ENCODE data around the gene FLCN. TPM values are rescaled to one million over a fixed set of nuclear protein-coding genes. Genes with fewer than 3 reads are reported as not detected.
A peak's percentile ranks its signal among the peaks of the same experiment; 100 is the strongest.
"Not testable (repeated sequence)": the region's sequence is repeated elsewhere in the genome, so short reads cannot be mapped to it uniquely, and the experiment has no call there.

Gene FLCN, protein sequence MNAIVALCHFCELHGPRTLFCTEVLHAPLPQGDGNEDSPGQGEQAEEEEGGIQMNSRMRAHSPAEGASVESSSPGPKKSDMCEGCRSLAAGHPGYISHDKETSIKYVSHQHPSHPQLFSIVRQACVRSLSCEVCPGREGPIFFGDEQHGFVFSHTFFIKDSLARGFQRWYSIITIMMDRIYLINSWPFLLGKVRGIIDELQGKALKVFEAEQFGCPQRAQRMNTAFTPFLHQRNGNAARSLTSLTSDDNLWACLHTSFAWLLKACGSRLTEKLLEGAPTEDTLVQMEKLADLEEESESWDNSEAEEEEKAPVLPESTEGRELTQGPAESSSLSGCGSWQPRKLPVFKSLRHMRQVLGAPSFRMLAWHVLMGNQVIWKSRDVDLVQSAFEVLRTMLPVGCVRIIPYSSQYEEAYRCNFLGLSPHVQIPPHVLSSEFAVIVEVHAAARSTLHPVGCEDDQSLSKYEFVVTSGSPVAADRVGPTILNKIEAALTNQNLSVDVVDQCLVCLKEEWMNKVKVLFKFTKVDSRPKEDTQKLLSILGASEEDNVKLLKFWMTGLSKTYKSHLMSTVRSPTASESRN
- 18.2 and 19.7 TPM in 2 replicates for total RNA-seq (2014; rRNA removed; shearing (Covaris generic))

DNA sequence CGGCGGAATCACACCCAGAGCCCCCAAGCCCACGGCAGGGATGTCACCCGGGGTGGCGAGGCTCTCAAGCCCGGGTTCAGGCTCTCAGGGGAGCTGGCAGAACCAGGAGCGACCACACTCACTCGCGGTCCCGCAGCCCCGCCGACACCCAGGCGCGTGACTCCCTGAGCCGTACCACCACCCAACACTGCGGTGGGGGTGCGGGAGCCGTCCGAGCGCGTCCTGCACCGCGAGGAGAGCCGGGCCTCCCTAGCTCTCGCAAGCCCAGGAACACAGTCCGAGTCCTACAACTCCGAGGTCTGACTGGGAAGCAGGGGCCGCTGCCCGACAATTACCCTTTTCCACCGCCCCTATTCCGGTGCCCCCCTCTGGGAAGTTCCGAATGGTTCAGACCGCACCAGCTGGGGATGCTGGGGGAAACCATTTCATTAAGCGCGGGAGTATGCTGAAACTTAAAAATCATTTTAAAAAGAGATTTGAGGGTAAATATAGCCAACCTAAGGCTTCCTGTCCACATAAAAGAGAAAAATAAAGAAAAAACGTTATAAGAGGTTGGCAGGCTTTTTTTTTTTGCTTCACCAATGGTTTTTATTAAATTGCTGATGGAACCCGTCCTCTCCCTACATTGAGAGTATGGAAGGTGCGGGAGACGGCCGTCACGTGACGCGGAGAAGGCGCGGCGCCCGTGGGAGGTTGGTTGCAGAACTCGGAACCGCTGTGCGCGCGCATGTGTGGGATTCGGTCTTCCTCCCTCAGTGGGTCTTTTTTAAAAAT, at the start of gene FLCN:
Gene FLCN (minus strand): TSS at position 143 of the 774 bp plus-strand sequence. CDS start 9,031 bp downstream, outside the sequence.
- peak; percentile 87 for DNase-seq (ENCODE audit: low read depth)

DNA sequence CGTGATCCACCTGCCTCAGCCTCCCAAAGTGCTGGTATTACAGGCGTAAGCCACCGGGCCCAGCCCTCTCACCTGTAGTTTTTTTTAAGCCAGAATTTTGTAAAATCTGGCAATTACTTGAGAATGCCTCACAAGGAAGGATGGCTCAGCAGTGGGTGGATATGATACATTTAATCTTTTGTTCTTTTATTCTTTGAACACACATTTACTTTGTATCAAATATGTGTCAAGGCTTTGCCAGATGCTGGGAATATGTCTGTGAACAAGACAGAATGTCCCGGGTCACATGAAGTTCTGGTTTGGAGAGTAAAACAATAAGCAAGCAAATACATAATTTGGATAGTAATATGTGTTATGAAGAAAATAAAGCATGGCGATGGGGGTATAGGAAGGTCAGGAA, 49.0 kb upstream of the FLCN start:
- no peak for DNase-seq (ENCODE audit: low read depth)

DNA sequence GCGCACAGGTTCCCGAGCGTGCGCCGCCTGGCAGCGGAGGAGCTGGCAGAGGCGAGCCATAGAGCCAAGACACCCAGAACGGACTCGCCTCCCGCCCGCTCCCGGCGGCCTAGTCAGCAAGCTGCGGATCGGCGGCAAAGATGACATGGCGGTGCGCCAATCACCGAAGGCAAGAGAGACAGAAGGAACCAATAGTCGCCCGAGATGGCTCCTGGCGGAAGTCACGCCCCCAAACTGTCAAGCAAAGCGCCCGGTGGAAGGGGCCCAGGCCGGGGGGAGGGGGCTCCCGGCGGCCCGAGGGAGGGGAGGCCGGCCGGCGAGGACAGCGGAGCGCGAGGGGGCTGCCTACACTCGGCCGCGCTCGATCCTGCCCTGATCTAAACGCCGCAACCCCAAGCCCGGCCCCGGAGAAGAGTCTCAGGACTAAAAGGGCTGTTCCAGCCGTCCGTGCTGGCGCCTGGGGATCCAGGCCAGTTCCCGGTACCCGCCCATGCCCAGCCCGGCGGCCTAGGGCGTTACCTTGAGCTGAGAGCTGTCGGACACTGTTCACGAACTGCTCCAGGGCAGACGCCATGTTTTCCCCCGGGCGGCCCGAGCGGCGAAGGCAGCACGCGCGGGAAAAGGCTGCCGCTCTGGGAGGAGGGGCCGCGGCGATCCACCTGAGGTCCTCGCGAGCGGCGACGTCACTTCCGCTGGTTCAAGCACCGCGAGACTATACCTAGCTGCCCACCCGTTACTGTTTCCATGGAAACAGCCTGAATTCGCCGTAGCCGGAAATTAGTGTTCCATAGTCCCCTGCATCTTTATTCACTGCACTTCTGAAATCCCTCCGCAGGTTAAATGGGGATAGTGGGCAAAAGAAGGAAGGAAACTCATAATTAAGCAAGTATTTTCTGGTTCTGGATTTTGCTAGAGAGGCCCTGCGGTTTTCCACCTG, 43.9 kb upstream of the FLCN start, which contains the start of gene COPS3:
Gene COPS3 (minus strand): TSS at position 634 of the 937 bp plus-strand sequence. CDS start 60 bp downstream, at position 574.
- DNase-seq (ENCODE audit: low read depth), result peak; percentile 99

GRCh38 chr17:17279316-17279715, 42.3 kb upstream of the FLCN start:
- no peak for DNase-seq (ENCODE audit: low read depth)

GRCh38 chr17:17277431-17277830, 40.5 kb upstream of the FLCN start:
- not testable (repeated sequence) for DNase-seq (ENCODE audit: low read depth)

- no peak for DNase-seq (ENCODE audit: low read depth)
Observed at GRCh38 chr17:17275971-17276370, 39.0 kb upstream of the FLCN start.

DNA sequence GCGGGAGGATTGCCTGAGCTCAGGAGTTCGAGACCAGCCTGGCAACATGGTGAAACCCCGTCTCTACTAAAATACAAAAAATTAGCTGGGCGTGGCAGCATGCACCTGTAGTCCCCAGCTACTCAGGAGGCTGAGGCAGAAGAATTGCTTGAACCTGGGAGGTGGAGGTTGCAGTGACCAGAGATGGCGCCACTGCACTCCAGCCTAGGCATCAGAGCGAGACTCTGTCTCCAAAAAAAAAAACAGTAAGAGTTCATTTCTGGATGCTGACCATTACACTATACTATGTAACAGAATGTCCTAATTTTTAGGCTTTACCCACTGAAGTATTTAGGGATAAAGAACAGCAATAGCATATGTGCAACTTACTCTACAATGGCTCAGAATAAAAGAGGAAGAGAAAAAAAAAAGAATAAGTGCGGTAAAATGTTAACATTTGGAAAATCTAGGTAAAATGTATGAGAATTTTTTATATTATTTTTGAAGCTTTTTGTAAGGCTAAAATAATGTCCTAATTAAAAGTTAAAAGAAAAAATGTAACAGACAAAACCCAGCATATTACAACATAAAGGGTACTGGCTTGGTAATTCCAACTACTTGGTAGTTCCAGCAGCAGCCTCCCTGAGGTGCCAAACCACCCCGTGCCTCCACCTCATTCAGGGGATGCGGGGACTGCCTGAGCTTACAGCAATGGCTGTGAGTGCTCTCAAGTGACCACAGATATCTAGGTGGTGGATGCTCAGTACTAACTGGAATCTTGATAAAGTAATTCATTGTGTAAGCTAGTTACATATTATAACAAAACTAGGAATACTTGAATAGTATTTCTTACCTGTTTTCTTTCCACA, 33.2 kb upstream of the FLCN start:
- no peak for DNase-seq (ENCODE audit: low read depth)

DNA sequence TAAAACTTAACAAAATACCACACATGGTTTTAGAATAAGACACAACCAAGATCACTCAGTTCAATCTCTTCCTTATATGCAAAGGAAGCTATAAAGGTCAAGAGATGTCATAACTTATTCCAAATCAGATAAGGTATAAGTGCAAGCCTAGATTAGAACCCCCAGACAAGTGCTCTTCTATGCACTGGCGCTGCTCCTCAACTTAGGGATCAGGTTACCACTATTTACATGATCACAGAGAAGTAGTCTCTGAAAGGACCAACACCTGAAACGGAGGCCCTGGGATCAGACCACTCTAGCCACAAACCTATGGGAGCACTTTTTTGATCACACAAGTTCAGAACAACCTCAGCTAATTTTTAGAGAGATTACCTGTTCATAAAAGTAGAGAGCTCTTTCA, 27.5 kb upstream of the FLCN start:
- DNase-seq (ENCODE audit: low read depth), result no peak

GRCh38 chr17:17258998-17259397, 22.0 kb upstream of the FLCN start:
- no peak for DNase-seq (ENCODE audit: low read depth)

DNA sequence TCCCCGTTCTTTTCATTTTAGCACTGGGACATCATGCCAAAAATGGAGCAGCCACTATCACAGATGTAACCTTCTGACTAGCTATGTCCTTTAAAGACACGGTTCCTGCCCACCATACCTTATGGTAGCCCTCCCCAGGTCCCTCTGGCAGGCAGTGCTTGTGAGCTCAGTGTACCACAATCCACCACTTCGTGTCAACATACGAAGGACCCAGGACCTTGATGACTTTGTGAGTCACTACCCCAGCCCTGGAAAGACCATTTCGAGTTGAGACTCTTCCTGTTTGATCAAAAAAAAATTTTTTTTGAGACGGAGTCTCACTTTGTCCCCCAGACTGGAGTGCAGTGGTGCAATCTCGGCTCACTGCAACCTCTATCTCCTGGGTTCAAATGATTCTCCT, 21.0 kb upstream of the FLCN start:
- no peak for DNase-seq (ENCODE audit: low read depth)

DNA sequence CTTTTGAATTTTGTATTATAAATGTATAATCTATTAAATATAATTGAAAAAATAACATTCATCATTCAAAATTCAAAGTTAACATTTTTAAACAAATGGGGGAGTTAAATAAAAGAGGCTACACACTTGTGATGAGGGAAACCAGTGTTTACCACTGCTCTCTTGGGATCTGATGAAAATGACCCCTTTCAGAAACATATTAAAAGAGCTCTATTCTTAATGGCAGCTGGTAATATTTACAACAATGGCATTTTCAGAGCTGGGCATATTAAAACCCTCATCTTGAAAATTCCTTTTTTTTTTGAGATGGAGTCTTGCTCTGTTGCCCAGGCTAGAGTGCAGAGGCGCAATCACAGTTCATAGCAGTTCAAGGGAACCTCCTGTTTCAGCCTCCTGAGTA, 19.3 kb upstream of the FLCN start:
- DNase-seq (ENCODE audit: low read depth), result no peak

- not testable (repeated sequence) for DNase-seq (ENCODE audit: low read depth)
Observed at GRCh38 chr17:17255689-17256088, 18.7 kb upstream of the FLCN start.

GRCh38 chr17:17254036-17254435, 17.1 kb upstream of the FLCN start:
- no peak for DNase-seq (ENCODE audit: low read depth)

DNA sequence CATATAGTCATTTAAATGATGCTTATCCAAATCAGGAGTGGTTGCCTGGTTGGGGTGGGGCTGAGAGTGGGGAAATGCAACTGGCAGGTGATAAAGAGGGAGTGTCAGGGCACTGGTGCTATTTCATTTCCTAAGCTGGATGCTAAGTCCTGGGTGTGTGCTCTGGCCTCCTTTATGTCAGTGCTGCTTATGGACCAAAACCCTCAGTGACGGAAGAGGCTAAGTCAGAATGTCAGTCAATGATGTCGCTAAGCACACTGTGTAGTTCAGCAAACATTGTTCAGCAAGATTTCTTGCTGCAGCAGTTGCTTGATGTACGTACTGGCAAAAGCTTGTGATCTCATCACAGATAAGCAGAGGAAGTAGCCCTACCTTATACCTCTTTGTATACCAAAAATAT, 16.4 kb upstream of the FLCN start:
- DNase-seq (ENCODE audit: low read depth), result no peak

- no peak for DNase-seq (ENCODE audit: low read depth)
Observed at GRCh38 chr17:17252149-17252661, 15.2 kb upstream of the FLCN start.

DNA sequence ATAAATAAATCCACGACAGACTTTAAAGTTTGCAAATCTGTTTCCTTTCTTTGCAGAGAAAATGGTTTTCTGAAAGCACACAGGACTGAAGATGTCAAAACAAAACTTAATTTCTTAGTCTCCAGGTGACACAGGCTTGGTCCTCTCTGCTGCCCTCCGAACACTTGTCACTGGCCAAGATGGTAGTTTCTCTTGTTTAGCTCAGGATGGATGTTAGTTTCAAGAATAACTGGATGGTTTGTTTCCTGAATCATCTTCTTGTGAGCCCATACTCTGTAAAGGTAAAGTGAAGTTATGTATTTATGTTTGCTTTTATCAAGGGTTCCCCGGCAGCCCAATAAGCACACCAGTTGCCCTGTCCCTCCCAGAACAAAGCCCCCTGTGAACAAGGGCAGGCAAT, 9.9 kb upstream of the FLCN start:
- no peak for DNase-seq (ENCODE audit: low read depth)

DNA sequence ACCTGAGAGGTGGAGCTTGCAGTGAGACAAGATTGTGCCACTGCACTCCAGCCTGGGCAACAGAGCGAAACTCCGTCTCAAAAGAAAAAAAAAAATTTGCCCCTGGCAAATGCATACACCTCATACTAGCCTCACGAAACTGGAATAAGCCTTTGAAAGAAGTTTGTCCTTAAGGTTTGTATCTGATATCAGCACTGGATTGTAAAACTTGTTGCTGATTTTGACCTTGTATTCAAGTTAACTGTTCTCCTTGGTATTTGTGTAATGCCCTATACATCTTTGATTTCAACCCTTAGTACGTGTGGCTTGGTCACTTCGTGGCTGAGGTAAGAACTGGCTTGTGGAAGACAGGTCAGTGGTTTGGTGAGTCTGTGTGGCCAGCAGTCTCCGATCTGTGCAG, 6.2 kb upstream of the FLCN start:
- no peak for DNase-seq (ENCODE audit: low read depth)

GRCh38 chr17:17242246-17242645, 5.3 kb upstream of the FLCN start:
- no peak for DNase-seq (ENCODE audit: low read depth)

- DNase-seq (ENCODE audit: low read depth), result no peak
Observed at GRCh38 chr17:17241656-17242055, 4.7 kb upstream of the FLCN start.

- DNase-seq (ENCODE audit: low read depth), result no peak
Observed at GRCh38 chr17:17239832-17240231, 2.9 kb upstream of the FLCN start.

Data from Daoy (cell line).